Gastrocnemius medialis (tissue), 4 donors: ENCODE results near the gene DSG1.

ENCODE experiments used
- POLR2A ChIP-seq, 2 donors: fragments of 450-650 bp; IDR thresholded peaks; one replicate each; pipeline ENCODE4 v1.6.1; 2017; ENCODE audit warnings: antibody characterized with exemption in 2 of 2, mild to moderate bottlenecking in 2 of 2, moderate library complexity in 2 of 2
- TF ChIP-seq, protein P1 (sequence below), 5 experiments: fragments of 450-650 bp in 3 of 5; fragments of 200-600 bp in 2 of 5; sonication (generic) in 2 of 5; IDR thresholded peaks in 4 of 5; conservative IDR thresholded peaks in 1 of 5; 1 replicate in 4 of 5; 2 replicates in 1 of 5; pipeline ENCODE4 v1.5.1; 2016 to 2019; ENCODE audit warnings: antibody characterized with exemption in 5 of 5, mild to moderate bottlenecking in 3 of 5, moderate library complexity in 3 of 5

DNA sequence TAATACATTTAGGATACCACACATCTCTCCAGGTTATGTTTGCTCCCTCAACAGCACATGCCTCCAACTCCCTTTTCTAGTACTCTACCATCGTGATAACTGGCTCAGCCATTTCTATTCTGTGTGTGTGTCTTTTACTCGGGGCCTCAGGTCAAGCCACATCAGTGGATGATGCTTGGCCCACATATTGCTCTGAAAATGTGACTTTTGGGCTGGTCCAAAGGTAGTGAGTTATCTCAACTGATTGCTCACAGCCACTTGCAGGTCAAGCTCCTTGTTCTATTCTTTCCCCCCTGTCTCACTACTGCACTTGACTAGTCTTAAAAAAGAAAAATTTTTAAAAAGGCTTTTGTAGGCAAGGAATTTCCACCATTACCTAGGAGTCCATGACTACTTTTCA lies 64.1 kb downstream of the DSG1 start:
- TF ChIP-seq POLR2A (IDR thresholded peaks at IDR 0.05) = no peak
- TF ChIP-seq, protein P1, sequence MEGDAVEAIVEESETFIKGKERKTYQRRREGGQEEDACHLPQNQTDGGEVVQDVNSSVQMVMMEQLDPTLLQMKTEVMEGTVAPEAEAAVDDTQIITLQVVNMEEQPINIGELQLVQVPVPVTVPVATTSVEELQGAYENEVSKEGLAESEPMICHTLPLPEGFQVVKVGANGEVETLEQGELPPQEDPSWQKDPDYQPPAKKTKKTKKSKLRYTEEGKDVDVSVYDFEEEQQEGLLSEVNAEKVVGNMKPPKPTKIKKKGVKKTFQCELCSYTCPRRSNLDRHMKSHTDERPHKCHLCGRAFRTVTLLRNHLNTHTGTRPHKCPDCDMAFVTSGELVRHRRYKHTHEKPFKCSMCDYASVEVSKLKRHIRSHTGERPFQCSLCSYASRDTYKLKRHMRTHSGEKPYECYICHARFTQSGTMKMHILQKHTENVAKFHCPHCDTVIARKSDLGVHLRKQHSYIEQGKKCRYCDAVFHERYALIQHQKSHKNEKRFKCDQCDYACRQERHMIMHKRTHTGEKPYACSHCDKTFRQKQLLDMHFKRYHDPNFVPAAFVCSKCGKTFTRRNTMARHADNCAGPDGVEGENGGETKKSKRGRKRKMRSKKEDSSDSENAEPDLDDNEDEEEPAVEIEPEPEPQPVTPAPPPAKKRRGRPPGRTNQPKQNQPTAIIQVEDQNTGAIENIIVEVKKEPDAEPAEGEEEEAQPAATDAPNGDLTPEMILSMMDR (IDR thresholded peaks at IDR 0.05 in 4 of 5, conservative IDR thresholded peaks at IDR 0.05 in 1 of 5) = no peak
